Measurements from ENCODE around the gene GPER1. TPM values are rescaled to one million over a fixed set of nuclear protein-coding genes. Genes with fewer than 3 reads are reported as not detected.
A peak's percentile ranks its signal among the peaks of the same experiment; 100 is the strongest.
"Not testable (repeated sequence)": the region's sequence is repeated elsewhere in the genome, so short reads cannot be mapped to it uniquely, and the experiment has no call there.

Gene GPER1
- polyA plus RNA-seq, 1 donor: 14.2 TPM

DNA sequence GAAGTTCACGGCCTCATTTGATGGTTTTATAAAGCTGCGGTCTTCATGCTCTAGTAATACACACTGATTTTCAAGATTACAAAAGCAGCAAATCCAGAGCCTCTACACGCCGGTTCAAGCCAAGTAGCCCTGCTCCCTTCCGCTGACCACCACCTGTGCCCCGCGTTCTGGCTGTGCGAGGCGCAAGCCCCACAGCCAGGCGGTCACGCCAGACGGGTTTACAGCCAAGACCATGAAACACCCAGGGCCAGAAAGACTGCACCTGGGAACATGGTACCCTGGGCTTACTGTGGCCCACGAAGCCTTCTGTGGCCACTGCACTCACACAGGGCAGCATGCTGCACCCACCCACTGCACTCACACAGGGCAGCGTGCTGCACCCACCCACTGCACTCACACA is 33.6 kb downstream of the GPER1 start:
- DNase-seq: no peak

DNA sequence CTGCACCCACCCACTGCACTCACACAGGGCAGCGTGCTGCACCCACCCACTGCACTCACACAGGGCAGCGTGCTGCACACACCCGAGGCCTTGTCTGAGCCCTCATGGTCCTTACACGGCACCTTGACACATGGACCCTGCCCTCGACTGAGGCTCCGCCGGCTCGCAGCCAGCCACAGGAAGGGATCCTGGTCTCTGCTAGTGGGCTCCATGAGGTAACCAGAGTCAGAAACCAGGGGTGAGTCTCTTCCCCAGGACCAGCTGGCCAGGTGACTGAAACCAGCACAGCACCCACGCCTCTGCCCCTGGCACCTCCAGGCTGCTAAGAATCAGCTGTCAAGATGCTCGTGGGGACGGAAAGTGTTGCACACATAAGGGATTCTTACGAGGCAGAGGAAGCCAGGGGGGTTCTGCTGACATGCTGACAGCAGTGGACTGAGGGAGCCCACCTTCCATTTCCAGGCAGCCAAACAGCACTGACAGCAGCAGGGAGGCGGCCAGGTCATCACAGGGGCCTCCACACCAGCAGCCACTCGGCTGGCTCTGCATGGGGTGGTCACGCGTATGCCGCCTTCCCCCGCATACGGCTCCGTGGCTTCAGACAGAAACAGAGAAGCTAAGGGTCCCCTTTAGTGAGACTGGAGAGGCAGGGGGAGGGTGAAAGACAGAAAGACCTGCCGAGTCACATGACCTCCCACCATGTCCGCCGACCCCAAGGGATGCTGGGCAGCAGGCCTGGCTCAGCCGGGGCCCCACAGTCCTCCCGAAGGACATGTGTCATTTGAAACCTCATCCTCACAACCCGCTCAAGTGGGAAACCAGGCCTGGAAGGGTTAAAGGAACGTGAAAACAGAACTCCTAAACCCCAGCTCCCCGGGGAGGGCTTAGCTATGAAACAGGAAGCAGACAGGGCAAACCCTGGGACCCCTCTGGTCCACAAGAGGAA is 34.2 kb downstream of the GPER1 start:
- no peak for DNase-seq

DNA sequence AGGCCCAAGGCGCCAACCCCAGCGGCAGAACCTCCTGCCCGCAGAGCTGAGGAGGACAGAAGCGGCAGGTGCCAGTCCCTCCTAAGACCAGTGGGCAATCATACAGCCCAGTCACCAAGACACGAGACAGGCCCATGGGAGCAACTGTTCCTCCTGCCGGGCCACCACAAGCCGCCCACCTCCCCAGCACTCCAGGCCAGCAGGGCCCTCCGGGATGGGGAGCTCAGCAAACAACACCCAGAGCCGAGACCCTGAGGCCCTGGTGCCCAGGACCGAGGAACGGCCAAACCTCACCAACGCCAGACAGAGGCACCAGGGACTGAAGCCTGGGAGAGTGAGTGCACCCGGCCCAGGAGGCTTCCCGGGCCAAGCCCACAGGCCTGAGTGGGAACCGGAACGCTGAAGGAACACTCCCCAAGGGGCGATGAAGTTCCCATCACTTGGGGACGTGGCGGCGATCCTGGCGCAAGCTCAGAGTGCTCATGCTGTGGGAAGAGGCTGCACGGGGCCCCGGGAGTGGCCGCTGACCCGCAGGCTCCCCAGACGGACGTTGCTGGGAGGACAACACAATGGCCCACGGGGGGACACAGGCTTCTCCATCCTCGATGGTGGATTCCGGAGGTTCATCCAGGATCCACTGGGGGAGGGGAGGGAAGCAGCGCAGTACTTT is 35.1 kb downstream of the GPER1 start:
- DNase-seq: no peak

DNA sequence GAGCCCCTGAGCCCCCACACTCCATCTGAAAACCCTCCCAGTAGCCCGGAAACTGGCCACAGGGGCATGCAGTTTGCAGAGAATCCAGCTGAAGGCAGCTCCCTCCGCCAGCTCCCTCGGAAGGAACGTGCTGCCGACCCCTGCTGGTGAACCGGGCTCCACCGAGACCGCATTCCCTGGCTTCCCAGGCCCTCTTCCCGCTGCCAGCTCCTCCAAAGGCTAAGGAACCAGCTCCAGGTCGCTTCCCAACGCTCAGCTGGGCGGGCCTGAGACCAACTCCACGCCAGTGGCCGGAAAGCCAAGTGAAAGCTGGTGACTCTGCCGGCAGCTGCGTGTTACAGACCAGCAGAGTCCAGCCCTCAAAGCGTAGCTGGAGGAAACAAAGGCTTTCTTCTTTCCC is 35.8 kb downstream of the GPER1 start:
- DNase-seq: peak; percentile 86

DNA sequence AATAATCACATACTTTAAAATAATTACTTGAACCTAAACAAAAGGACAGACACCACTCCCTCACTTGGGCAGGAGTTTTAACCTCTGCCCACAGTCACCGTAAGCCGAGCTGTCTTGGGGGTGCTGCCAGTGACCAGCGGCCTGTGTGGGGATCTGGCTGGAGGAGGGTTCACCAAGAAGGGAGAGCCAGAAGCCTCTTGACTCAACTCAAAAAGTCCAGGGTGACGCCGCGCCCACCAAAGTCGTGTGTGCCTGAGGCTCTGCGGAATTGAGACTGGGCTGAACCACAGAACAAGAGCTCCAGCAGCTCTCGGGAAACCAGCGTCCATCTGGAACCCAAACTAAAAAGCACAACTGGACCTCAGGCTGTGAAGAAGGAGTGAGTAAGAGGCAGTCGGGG is 36.3 kb downstream of the GPER1 start:
- no peak for DNase-seq

DNA sequence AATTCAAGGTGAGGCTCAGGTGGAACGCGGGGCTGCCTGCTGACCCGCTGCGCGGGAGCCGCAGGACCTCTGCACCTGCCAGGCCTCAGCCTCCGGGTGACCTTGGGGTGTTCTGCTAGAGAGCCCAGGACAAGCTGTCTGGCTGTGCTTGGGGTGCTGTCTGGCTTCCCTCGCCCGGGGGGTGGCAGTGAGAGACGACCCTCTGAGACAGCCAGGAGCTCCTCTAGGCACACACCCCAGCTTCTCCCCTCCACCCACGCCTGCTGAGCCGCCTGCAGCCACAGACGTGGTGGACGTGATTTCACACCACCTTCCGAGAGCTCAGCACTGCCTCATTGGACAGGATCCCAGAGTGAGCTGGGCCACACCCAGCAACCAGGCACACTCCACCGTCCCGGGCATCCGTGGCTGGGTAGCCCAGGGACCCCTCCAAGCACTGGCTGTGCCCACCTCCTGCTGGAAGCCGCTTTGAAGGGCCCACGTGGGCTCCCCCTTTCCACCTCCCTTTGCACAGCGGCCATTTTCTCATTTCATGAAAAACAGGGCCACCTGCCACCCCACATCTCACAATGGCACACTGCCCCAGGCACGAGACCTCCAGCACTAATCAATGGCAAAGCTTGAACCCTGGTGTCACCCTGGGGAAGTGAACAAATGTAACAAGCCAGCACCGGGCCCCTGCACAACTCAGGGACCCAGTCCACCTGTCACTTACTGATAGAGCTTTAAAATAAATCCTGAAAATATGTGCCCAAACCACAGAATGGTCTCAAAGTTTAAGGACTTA is 37.1 kb downstream of the GPER1 start:
- no peak for DNase-seq

DNA sequence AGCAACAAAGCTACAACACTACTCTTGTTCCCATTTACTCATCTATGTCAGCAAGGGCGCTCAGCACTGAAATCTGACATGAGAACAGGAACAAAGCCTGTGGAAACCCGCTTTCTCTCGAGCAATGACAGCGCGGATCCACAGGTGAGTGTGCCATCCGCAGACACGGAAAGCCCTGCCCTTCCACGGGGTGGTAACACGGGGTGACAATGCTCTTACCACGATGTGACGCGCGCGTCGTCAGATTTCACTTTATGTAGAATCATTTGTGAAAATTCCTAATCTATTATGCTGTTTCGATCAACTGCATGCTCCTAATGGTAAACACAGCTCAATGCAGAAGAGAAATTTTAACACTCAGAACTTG is 37.7 kb downstream of the GPER1 start:
- no peak for DNase-seq

DNA sequence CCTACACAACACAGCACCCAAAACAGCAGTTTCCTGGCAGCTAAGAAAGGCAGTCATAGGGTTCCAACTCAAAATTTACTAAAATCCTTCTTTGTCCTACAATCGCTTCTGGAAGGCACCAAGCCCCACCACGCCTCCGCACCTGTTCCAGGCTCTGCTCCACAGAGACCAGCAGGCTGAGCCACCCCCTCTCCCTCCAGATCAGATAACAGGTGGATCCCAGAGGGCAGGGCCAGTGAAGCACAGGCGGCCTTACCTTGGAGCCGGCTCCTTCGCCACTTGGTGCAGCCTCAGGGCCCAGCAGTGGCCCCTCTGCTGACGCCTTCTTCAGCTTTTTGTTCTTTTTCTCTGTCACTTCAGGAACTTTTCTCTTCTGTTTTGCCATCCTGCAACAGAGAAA is 39.1 kb downstream of the GPER1 start:
- no peak for DNase-seq

DNA sequence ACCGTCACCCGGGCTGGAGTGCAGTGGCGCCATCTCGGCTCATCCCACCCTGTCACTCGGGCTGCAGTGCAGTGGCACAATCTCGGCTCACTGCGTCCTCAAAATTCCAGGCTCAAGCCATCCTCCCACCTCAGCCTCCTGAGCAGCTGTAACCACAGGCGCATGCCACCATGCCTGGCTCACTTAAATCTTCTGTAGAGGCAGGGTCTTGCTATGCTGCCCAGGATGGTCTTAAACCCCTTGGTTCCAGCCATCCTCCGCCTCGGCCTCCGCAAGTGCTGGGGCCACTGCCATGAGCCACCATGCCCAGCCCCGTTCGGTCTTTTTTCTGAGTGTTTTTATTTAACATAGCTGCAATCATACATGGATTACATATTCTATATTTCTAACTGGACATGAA is 41.5 kb downstream of the GPER1 start:
- no peak for DNase-seq

DNA sequence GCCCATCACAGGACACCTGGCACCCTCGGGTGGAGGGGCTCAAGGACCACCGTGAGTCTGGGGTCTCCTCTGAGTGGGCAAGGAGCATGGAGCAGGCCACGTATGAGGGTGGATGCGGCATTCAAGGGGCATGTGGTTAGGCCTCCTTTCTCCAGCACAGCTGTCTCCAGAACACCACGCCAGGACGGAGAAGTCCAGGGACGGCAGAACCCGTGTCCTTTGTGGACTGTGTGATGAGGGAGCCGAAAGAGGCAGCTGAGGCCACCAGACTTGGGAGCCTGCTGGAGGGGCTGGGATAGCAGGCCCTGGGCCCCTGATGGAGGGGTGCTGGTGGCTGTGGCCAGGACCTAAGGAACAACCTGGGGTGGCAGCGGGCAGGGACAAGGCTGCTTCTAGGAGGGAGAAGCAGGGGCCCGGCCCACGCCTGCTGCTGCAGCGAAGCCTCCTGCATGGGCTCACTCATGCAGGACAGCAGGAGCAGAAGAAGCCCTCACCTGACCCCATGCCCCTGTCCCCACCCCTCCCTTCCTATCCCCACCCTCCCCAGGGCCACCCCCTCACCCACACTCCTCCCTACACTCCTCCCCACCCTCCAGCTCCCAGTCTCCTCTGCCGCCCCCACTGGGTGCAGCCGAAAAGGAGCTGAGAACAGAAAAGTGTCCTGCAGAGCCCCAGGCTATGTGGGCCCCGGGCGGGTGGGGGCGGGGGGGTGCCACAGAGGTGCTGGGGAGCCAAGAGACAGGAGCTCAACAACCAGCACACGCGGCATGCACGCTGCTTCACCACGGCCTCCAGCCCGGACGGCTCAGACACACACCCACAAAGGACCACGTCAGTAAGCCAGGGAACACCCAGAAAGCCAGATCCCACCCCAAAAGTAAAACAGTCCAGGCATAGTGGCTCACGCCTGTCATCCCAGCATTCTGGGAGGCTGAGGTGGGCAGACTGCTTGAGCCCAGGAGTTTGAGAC is 42.4 kb downstream of the GPER1 start:
- DNase-seq: no peak

DNA sequence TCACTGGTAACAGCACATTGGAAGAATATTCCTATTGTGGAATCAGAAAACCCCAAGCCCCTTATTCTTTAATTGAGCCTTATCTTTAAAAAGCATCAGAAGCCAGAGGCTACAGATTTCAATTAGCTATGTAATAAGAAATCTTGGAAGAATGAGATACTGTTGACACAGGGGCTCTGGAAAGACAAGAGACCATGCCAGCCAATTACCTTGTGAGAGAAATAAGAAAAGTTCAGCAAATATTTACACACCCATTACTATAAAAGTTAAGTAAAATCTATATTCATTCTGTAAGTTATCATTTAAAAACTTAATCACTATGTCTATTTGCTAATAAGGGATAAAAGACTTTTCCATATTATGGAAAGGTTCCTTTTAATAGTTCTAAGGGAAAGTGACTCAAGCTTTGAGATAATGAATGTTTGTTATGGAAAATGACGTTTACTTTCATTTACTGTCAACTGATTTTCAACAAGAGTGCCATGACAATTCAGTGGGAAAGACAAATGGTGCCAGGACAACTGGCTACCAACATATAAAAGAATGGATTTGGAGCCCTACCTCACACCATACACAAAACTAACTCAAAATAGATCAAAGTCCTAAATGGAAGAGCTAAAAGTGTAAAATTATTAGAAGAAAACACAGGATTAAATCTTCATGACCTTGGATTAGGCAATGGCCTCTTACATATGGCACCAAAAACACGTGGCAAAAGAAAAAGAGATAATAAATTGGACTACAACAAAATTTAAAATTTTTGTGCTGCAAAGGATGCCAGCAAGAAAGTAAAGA is 43.8 kb downstream of the GPER1 start:
- DNase-seq: no peak

DNA sequence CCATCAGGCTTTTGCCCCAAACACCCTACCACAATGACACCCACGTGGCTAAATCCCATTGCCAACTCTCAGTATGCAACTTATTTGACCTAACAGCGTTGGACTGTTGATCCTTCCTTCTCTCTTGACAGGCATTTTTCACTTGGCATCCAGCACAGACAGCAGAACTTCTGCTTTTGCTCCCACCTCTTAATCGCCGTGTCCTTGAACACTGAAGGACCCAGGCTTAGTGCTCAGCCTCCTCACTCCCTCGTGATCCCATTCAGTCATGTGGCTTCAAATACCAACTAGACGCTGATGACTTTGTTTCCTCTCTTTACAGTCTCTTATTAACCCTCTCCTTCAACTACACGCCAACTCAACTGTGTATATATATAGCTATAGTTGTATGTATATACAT is 47.0 kb downstream of the GPER1 start:
- DNase-seq: no peak

DNA sequence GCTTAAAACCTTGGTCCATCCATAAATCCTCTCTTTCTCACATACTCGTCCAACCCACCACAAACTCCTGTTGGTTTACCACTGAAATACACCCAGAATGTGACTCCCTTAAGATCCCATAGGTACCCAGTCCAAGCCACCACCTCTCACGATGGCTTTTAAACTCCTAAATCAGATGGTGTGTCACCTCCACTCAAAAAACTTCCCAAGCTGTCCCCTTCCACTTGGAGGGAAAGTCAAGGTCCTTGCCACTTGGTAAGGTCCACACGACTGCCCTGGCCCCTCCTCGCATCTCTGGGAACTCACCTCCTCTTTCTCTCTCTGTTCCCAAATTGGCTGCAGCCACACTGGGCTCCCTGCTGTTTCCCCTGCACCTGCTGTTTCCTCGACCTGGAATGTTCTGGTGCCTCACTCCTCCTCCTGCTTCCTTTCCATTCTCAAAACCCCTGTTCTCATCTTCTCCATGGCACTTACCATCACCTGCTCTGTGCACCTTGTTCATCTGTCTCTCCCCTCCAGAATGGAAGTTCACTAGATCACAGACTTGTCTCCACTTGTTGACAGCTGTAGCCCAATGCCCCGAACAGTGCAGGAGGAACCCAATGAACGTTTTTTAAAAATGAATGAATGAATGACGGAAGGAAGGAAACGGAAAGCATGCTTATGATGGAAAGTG is 49.1 kb downstream of the GPER1 start:
- DNase-seq: no peak

DNA sequence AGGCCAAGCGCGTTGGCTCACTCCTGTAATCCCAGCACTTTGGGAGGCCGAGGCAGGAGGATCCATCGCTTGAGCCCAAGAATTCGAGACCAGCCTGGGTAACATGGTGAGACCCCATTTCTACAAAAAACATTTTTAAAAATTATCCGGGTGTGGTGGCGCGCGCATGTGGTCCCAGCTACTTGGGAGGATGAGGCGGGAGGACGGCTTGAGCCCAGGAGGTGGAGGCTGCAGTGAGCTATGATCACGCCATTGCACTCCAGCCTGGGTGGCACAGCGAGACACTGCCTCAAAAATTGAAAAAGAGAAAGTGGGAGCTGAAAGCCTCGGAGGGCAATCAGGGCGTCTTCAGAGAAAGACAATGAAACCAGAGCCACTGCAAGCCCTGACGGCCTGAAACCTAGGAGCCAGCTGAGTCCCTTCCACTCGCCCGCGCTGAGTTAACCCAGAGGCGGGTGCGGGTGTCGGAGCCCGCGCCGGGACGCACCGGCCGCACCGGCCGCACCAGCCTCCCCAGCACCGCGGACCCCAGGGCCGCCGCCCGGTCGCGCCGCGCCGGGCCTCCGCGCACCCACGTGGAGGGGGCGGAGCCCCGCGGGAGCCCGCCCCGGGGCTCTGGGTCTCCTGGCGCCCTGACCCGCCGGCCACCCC is 49.7 kb downstream of the GPER1 start:
- no peak for DNase-seq

DNA sequence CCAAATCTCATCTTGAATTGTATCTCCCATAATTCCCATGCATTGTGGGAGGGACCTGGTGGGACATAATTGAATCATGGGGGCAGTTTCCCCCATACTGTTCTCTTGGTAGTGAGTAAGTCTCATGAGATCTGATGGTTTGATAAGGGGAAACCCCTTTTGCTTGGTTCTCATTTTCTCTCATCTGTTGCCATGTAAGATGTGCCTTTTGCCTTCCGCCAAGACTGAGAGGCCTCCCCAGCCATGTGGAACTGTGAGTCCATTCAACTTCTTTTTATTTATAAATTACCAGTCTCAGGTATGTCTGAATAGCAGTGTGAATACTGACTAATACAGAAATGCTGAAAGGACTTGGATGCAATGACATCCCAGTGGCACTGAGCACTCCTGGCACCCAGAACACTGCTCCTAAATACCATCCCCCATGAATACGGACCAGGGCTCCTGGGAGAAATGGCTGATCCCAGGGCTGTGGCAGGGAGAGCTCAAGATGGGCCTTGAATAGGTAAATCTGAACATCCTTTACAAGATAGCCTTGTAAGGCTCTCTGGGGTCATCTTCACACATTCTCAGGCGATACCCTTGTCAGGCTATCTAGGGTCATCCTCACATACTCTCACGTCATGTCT is 52.7 kb downstream of the GPER1 start:
- DNase-seq: no peak

DNA sequence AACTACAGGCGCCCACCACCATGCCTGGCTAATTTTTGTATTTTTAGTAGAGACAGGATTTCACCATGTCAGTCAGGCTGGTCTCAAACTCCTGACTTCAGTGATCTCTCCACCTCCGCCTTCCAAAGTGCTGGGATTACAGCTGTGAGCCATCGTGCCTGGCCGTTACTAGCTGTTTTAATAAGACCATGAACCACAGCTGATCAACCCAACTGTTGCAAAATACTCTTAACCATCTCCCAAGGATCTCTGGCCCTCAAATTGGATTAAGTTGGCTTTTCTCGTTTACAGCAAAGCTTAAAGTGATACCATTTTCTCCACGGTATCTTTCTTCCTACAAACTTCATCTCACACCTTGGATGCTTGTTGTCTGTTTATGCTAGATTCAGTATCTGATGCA is 53.7 kb downstream of the GPER1 start:
- DNase-seq: no peak

DNA sequence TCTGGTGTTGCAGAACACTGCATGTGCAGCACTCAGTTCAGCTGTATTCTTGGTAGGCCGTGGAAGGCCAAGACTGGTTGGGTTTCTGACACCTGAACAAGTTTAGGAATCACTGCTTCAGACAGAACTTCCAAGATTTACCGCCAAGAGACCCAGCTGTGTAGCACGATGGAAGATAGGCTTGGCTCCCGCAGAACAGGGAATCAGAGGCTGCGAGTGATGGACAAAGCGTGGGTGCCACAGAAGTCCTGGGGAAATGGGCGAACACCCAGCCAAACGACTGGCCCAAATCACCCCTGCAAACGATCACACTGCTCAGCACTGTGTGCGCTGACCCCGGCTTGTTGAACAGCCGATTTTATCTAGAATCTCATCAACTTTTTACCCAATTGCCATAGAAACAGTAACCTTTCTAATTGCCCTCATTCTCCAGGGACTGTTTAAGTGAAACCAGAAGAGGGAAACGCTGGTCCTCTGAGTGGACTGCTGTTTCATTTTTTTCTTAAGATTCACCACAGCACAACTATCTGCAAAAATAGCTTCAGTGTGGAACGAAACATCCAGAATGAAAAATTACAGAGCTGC is 54.2 kb downstream of the GPER1 start:
- DNase-seq: no peak

DNA sequence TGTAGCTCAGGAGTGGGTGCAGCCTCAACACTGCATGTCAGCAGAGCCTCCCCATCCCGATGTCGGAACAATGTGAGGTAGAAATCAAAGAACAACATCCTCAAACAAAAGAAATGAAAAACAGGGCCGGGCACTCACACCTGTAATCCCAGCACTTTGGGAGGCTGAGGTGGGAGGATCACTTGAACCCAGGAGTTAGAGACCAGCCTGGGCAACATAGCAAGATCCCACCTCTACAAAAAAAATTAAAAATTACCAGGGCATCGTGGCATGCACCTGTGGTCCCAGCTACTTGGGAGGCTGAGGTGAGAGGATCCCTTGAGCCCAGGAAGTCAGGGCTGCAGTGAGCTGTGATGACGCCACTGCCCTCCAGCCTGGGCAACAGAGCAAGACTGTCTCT is 55.1 kb downstream of the GPER1 start:
- DNase-seq: not testable (repeated sequence)

All from hindlimb muscle (tissue), 1 donor.